Chondrocyte (in vitro differentiated cells): ENCODE data around the gene GNAT1. TPM values are rescaled to one million over a fixed set of nuclear protein-coding genes. Genes with fewer than 3 reads are reported as not detected.

Source experiments
- DNase-seq: peaks from one replicate; pipeline ENCODE4 v3.0.0; 2021; ENCODE audit warnings: mixed read lengths, low spot score
- H3K27ac Mint-ChIP-seq: one replicate; pipeline ENCODE4 v1.8.0; 2021; ENCODE audit warnings: mild to moderate bottlenecking, moderate library complexity, mixed read lengths; ENCODE audit not compliant: unreplicated experiment
- H3K27me3 Mint-ChIP-seq: 2 replicates; pipeline ENCODE4 v1.8.0; 2021; ENCODE audit warnings: low read depth, mixed read lengths
- H3K36me3 Mint-ChIP-seq: 2 replicates; pipeline ENCODE4 v1.8.0; 2021; ENCODE audit warnings: low read depth, mixed read lengths
- H3K4me1 Mint-ChIP-seq: 2 replicates; pipeline ENCODE4 v1.8.0; 2021; ENCODE audit warnings: low read depth, mild to moderate bottlenecking, mixed read lengths
- H3K4me3 Mint-ChIP-seq: one replicate; pipeline ENCODE4 v1.8.0; 2021; ENCODE audit warnings: mild to moderate bottlenecking, moderate library complexity, mixed read lengths; ENCODE audit not compliant: unreplicated experiment
- H3K9me3 Mint-ChIP-seq: 2 replicates; pipeline ENCODE4 v1.8.0; 2021; ENCODE audit warnings: low read depth, mixed read lengths
- total RNA-seq: library from RNA; stranded (reverse); gene quantifications from 3 replicates; pipeline ENCODE4 v1.2.1, GENCODE V29; 2021
- TF ChIP-seq, protein P1 (sequence below): fragments of 200-600 bp; sonication (generic); IDR thresholded peaks from 2 replicates; pipeline ENCODE4 v1.5.0; 2021; ENCODE audit warnings: antibody characterized with exemption, mild to moderate bottlenecking, moderate library complexity

GNAT1 gene
- total RNA-seq, 1 donor from 2014 or later = not detected

DNA sequence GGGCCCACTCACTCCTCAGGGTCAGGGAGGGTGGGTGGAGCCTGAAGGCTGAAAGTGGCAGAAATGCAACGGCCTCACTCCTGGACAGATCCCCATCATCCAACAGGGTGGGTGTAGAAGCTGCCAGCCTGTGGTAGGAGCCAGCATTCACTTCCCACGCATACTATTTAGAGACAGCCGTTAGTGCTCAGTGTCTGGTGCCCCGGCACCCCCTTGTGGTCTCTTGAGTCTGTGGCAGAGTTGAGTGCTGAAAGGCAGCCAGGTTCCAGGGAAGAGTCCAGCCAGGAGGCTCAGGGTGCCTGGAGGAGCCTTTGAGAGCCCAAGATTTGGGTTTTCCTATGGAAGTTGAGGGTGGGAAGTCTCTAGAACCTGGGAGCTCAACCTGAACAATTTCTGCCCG is 2.1 kb upstream of the GNAT1 start:
- no peak for DNase-seq
- peaks cover 6% of the 10 kb centered on the region for H3K4me1 Mint-ChIP-seq
- H3K36me3 Mint-ChIP-seq = peaks cover under 1% of the 10 kb centered on the region
- no peak overlapping the region for H3K4me3 Mint-ChIP-seq
- TF ChIP-seq, protein P1, sequence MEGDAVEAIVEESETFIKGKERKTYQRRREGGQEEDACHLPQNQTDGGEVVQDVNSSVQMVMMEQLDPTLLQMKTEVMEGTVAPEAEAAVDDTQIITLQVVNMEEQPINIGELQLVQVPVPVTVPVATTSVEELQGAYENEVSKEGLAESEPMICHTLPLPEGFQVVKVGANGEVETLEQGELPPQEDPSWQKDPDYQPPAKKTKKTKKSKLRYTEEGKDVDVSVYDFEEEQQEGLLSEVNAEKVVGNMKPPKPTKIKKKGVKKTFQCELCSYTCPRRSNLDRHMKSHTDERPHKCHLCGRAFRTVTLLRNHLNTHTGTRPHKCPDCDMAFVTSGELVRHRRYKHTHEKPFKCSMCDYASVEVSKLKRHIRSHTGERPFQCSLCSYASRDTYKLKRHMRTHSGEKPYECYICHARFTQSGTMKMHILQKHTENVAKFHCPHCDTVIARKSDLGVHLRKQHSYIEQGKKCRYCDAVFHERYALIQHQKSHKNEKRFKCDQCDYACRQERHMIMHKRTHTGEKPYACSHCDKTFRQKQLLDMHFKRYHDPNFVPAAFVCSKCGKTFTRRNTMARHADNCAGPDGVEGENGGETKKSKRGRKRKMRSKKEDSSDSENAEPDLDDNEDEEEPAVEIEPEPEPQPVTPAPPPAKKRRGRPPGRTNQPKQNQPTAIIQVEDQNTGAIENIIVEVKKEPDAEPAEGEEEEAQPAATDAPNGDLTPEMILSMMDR = peak; percentile 89
- no peaks in the 10 kb centered on the region for H3K9me3 Mint-ChIP-seq
- H3K27me3 Mint-ChIP-seq = no peaks in the 10 kb centered on the region
- no peak overlapping the region for H3K27ac Mint-ChIP-seq

DNA sequence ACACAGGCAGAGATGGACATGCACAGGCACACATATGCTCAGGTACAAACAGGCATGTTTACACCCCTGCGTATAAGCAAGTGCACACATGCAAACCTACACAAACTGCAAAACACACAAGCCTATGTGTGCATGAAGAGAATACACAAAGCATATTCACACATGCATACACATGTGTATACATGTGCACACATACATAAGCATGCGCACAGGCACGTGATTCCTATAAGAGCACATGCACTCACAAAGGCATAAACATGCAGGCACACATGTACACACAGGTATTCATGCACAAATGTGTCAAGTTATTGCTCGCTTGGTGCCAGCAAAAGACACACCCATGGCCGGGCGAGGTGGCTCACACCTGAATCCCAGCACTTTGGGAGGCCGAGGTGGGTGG is 1.4 kb upstream of the GNAT1 start:
- DNase-seq = no peak
- no peaks in the 10 kb centered on the region for H3K9me3 Mint-ChIP-seq
- no peaks in the 10 kb centered on the region for H3K27me3 Mint-ChIP-seq
- no peak overlapping the region for H3K4me3 Mint-ChIP-seq
- H3K27ac Mint-ChIP-seq = no peak overlapping the region
- H3K4me1 Mint-ChIP-seq = peaks cover 6% of the 10 kb centered on the region
- H3K36me3 Mint-ChIP-seq = no peaks in the 10 kb centered on the region
- TF ChIP-seq, protein P1 = no peak

DNA sequence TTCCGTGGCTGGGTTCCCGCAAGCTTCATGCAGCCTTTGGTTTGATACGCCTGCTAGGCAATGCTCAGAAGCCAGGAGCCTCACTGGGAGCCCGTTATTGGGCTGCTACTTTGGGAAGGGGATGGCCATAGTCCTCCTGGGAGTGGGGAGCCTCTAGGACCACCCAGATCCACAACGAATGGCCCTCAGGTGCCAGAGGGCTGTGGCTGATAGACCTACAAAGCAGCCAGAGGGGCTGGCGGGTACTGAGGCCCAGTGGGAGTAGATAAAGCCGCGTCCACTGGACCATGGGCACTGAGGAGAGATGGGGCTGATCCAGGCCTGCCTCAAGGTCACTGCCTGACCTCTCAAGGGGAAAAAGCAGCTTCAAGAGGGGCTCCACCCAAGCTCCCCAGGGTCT is 714 bp downstream of the GNAT1 start:
- TF ChIP-seq, protein P1 = no peak
- Mint-ChIP-seq H3K4me1 (peaks cover 6% of the 10 kb centered on the region), H3K27me3 (no peaks in the 10 kb centered on the region), H3K36me3 (no peaks in the 10 kb centered on the region), H3K27ac (no peak overlapping the region), H3K9me3 (no peaks in the 10 kb centered on the region), H3K4me3 (no peak overlapping the region)
- no peak for DNase-seq

DNA sequence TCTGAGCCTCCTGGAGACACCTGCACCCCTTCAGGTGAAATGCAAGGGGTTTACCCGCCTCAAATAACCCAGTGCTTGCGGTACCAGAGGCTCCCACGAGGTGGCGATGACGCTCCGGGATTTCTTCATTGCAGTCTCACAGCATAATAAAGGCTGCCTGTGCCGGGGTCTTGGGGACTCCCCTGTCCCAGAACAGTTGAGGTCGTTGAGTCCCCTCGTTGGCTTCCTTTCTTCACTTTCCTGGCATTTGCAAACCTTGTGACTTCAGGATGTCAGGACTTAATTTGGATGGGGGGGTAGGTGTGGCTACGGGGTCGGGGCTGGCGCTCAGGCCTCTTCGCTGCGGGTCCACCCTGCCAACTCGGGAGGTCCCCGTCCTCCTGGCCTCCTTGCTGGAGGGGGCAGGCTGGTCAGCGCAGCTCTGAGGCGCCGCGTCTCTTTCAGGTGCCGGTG is 1.3 kb downstream of the GNAT1 start:
- Mint-ChIP-seq H3K27ac (no peak overlapping the region), H3K36me3 (no peaks in the 10 kb centered on the region), H3K4me1 (peaks cover 6% of the 10 kb centered on the region), H3K27me3 (no peaks in the 10 kb centered on the region), H3K9me3 (no peaks in the 10 kb centered on the region), H3K4me3 (no peak overlapping the region)
- TF ChIP-seq, protein P1 = peak; percentile 94
- no peak for DNase-seq

DNA sequence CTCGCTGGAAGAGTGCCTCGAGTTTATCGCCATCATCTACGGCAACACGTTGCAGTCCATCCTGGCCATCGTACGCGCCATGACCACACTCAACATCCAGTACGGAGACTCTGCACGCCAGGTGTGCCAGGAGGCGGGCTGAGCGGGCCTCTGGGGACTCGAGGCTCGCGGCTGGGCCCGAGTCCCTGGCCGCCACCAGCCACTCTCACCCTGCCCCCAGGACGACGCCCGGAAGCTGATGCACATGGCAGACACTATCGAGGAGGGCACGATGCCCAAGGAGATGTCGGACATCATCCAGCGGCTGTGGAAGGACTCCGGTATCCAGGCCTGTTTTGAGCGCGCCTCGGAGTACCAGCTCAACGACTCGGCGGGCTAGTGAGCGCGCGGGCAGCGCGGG is 1.9 kb downstream of the GNAT1 start:
- DNase-seq = no peak
- no peak overlapping the region for H3K4me3 Mint-ChIP-seq
- H3K36me3 Mint-ChIP-seq = no peaks in the 10 kb centered on the region
- TF ChIP-seq, protein P1 = no peak
- H3K27ac Mint-ChIP-seq = no peak overlapping the region
- H3K9me3 Mint-ChIP-seq = no peaks in the 10 kb centered on the region
- H3K27me3 Mint-ChIP-seq = no peaks in the 10 kb centered on the region
- peaks cover 6% of the 10 kb centered on the region for H3K4me1 Mint-ChIP-seq
